NCI-H345 (cell line): Measurements from ENCODE around the gene SARS2.

Experiments
- DNase-seq: peaks from one replicate; lab custom pipeline; 2025; lab: John Stamatoyannopoulos, UW

SARS2 gene

DNA sequence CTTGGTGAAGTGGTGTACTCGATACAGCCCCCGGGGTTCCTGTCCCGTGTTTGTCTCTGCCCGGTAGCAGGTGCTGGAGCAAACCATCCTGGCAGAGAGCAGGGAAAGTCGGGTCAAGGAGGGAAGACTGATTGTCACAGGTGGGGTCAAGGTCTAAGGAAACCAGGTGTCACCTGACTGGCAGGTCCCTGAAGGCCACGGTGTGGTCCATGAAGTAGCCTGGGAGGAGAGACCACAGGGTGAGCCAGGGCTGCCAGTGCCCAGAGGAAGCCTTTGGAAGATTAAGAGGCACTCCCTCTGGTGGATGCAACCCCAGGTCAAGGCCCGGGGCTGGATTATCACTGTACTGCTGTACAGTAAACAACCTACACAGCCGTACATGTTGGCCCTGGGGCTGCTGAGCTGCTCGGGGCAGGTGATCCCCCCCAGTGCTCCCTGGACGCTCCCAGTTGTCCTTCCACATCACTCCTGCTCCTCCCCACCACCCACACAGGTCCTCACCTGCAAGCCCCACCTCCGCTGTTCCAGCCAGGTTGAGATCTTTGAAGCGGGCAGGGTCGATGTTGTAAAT lies 12.6 kb downstream of the SARS2 start:
- DNase-seq = no peak

DNA sequence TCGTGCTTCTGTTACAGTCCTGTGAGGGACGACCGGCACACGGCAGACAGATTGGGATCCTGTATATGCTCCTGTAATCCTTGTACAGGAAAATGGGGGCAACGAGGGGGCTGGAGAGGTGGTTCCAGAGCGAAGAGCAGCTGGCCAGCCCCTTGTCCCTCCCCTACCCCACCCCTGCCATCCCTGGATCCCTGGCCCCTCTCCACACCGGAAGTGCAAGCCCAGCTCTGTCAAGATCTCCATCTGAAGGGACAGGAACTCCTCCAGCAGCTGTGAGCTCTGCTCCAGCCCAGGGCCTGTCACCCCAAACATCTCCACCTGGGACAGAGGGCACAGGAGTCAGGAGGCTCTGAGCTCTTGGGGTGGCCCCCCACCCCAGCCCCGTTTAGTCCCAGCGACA lies 13.0 kb downstream of the SARS2 start:
- DNase-seq = no peak

DNA sequence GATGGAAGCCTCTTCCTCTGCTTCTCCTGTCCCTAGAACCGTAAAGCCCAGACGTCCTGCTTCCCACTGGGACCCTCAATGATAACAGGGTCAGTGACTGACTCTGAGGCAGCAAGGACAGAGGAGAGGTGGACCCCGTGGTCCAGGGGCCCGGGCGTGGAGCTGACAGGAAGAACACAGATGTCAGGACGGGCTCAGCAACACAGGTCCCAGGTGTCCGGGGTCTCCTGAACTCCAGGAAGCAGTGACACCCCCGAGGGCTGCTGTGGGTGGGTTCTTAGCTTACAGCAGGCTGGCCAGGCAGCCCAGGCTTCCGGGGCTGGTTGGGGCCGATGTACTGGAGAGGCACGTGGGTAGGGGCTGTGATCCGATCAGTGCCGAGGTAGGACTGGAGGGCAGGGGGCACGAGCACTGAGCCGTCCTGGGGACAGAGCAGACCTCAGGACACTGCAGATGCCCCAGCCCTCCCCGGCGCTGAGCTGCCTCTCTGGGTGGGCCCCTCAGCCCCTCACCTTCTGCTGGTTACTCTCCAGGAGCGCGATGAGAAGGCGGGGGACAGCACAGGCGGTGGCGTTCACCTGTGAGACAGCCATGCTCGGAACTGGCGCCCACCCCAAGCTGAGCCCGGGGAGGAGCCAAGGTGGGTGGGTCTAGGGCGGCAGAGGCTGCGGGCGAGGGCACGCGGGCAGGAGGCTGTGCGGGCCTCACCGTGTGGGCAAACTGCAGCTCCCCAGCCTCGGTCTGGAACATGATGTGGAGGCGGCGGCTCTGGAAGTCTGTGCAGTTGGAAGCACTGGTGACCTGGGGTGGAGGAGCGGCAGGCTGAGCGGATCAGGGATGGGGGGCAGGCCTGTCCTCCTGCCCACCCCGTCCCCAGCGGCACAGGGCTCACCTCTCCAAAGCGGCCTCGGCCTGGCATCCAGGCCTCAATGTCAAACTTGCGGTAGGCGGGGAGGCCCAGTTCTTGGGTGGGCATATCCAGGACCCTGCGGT lies 14.9 kb downstream of the SARS2 start:
- no peak for DNase-seq

DNA sequence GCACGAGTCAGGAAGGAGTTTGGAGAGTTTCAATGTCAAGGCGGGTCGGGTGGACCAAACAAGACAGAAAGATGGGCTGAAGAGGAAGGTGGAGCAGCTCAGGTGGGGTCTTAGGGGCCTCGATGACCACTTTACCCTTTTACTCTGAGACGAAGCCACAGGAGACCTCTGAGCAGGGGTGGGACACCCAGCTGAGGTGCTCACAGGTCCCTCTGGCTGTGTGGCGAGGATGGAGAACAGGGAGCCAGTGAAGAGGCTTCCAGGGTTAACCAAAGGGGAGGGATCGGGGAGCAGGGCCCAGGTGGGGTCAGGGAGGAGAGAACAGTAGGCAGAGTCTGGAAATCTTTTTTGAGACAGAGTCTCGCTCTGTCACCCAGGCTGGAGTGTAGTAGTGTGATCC lies 16.6 kb downstream of the SARS2 start:
- no peak for DNase-seq

DNA sequence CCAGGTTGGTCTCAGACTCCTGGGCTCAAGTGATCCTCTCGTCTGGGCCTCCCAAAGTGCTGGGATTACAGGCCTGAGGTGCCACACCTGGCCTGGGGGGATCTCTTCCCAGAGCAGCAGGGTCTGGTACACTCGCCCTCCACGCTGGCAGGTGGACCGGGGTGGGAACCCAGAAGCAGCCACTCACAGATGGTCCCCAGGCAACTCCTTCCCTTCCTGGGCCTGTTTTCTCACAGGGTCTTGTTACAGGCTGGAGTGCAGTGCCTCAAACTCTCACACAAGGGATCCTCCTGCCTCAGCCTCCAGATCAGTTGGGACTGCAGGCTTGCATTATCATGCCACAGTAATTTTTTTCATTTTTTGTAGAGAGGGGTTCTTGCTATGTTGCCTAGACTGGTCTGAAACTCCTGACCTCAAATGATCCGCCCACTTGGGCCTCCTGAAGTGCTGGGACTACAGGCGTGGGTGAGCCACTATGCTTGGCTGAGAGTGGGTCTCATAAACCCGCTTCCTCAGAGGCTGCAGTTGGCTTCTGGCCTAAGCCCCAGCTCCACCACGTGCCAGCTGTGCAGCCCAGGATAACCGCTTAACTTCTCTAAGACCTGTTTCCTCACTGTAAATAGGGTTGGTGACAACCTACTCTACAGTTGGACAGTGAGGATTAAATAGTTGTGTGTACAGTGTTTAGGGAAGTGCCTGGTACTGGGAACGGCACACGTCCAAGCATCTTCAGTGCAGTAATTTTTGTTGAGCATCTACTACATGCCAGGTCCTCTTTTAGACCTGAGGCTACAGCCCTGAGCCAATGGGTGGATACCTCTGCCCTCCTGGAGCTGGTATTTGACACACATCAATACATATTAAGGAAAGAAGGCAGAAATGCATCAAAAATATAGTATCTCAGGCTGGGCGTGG lies 17.7 kb downstream of the SARS2 start:
- no peak for DNase-seq

DNA sequence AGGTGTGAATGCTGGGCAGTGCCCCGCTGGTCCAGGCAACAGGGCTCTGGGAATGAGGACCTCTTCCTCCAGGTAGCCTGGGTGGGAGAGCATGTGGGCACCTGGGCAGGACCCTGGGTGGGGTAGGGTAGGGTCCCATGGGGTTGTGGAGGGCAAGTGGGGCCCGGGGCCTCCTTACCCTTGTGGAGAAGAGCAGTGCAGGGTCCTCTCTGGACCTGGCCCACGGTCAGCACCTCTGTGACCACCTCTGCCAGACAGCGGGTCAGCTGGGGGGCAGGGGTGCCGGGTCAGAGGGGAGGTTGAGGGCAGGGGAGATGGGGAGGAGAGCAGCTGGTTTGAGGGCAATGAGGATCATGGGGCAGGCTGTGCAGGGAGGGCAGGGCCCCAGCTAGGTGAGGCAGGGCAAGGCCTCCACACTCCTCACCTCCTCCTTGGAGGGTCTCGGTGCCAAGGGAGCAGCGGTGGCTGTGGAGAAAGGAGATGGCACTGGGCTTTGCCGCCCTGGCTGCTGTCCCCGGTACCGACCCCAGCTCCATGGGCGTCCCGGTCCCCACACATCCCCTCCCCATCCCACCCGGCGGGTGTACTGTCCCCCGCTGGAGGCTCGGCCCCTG lies 19.1 kb downstream of the SARS2 start:
- no peak for DNase-seq

DNA sequence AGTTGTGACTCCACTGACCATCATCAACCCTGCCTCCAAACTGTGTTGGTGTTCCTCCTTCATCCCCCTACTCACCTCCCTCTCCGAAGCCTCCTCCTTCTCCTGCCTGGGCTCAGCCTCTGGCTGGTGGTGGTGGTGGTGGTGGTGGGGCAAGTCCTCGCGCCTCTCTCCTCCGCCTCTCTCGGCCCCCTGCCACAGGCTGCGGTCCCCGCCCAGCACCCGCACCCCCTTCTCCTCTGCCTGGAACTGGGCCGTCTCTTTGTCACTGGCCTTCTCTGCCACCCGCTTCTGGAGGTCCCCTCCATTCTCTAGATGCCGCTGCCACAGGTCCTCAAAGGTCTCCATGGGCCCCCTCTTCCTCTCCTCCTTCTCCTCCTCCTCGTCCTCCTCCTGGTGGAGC lies 20.1 kb downstream of the SARS2 start:
- no peak for DNase-seq

DNA sequence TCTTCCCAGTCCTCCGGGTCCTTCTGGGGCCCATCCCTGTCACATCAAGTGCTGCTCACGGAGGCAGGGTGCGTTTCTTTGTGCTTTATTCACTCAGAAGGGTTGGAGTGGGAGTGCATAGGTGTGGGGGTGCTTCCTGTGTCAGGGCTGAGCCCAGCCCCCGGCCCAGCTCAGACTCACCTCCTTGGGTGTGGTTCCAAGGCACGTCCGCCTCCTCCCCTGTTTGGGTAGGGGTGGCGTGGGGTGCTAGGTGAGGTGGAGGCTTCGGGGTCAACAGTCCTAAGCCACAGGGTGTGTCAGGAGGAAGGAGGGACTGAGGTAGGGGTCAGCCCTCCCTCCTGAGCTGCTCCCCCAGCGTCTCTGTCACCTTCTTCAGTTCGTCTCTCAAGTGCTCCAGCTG lies 21.7 kb downstream of the SARS2 start:
- DNase-seq = no peak

DNA sequence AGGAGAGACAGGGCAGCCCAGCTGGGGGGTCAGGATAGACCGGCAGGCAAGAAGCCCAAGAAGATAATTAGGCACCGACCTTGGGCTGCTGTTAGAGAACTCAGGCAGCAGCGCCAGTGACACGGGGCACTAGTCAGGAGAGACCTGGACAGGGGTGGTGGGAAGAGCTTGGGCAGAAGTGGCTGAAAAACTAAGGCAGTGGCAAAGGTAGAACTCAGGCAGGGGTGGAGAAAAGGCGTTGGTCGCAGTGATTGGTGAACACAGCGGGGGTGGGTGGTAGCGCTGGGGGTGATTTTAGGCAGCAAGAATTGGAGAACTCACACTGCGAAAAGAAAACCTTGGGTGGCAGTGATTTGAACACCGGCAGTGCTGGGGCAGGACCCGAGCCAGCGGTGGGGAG lies 22.9 kb downstream of the SARS2 start:
- DNase-seq = no peak

DNA sequence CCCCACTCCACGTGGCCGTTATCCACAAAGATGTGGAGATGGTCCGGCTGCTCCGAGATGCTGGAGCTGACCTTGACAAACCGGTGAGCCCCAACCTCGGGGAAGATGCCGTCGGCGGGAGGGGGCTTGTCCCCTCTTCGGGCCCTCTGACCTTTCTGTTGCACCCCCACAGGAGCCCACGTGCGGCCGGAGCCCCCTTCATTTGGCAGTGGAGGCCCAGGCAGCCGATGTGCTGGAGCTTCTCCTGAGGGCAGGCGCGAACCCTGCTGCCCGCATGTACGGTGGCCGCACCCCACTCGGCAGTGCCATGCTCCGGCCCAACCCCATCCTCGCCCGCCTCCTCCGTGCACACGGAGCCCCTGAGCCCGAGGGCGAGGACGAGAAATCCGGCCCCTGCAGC lies 23.3 kb downstream of the SARS2 start:
- no peak for DNase-seq

DNA sequence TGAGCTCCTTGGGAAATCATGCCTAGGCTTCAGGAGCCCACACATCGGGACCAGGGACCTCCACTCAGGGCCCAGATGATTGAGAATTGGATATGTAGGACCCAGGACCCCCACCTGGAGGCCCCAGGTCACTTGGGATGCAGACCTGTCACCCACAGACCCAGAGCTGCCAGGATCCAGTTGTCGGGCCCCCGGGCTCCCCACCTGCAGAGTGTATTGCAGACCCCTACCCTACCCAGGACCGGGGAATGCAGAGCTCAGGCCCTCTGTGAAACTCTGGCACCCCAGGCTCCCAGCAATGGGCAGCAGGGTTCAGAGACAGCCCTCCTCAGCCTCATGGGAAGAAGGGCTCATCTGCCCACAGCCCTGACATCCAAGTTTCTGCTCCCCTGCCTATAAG lies 24.9 kb downstream of the SARS2 start:
- no peak for DNase-seq

DNA sequence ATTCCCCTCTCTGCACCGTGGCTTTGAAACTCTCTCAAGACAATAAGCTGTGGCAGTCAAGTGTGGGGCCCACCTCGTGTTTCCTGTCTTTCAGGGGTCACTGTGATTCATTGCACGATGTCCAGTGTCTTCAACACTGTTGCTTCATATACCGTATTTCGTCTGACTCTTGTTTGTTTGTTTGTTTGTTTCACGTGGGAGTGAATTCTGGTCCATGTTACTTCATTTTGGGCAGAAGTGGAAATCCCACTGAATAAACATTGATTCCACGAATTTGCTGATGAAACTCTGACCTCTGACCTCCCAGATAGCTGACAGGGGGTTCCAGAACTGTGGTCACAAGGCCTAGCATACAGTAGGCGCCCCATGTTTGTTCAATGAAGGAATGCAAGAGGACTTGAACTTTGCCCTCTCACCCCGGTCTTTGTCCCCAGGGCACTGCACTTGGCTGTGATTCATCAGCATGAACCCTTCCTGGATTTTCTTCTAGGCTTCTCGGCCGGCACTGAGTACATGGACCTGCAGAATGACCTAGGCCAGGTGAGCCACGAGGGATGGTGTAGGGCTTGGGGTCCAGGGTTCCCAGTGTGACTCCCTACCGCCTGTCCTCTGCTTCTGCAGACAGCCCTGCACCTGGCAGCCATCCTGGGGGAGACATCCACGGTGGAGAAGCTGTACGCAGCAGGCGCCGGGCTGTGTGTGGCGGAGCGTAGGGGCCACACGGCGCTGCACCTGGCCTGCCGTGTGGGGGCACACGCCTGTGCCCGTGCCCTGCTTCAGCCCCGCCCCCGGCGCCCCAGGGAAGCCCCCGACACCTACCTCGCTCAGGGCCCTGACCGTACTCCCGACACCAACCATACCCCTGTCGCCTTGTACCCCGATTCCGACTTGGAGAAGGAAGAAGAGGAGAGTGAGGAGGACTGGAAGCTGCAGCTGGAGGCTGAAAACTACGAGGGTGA lies 25.7 kb downstream of the SARS2 start:
- no peak for DNase-seq

DNA sequence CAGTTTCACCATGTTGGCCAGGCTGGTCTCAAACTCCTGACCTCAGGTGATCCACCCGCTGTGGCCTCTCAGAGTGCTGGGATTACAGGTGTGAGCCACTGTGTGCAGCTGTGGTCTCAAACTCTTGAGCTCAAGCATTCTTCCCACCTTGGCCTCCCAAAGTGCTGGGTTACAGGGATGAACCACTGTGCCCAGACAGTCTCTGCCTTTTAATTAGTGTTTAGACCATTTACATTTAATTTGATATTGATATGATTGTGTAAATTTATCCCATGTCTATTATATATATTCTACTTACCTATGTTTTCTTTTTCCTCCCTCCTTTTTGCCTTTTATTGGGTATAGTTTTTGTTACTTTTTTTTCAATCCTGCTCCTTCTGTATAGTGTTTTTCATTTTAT lies 28.9 kb downstream of the SARS2 start:
- no peak for DNase-seq

DNA sequence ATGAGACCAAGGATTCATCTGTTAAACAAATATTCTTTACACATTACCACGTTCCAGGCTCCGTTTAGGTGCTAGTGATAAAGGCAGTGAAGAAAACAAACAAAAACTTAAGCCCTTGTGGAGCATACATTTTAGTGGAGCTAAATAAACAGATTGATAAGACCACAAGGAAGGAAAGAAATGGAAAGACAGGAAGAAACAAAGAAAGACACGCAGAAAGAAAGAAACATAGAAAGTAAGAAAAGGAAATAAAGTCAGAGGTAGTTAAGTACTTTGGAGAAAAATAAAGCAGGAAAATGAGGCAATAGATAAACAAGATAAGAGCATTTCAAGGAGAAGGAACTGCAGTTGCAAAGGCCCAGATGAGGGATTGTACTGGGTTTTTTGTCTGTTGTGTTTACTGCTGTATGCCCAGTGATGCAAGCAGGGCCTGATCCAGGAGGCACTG lies 29.8 kb downstream of the SARS2 start:
- no peak for DNase-seq

DNA sequence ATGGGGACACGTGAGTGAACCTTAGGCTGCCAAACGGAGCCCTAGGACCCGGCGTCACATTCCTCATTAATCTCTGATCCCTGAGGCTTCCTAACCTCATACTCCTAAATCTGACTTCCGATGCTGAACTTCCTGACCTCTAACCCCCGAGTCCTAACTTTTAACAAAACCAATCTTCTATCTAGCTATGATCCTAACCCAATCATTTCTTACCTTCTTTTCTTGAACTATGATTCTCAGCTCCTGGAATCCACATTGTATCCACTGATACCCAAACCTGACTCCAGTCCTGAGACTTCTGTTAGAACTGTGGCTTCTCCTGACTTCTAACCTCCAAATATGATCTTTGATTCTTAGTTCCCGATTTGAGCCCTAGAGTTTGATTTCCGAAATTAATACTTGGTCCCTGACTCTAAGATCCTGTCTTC lies 30.3 kb downstream of the SARS2 start:
- DNase-seq = no peak

DNA sequence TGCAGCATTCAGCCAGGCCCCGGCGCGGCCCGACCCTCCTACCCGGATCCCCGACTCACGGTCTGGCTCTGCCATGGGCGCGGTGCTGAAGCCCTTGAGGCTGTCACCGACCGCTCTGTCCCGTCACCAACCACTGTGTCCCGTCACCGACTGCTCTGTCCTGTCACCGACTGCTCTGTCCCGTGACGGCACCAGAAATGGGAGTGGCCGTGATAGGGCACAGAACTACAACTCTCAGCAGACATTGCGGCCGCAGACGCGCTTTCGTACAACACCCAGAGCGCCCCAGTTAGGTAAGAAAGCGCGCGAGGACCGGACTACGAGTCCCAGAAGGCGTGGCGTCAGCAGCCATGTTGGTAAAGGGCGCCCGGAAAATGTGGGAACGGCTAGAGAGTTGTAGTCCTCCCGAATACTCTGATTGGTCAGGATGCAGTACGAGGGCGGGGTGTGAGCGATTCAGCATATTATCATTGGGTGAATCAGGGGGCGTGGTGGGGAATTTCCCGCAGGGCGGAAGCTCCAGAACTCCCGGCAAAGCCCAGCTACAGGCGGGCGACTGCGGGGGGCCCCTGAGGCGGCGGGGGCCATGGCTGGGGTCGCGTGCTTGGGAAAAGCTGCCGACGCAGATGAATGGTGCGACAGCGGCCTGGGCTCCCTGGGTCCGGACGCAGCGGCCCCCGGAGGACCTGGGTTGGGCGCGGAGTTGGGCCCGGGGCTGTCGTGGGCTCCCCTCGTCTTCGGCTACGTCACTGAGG lies 30.9 kb downstream of the SARS2 start, which contains the start of the genes NFKBIB and SIRT2:
Gene NFKBIB, plus strand, starts transcription at position 523 of the 755 bp plus-strand sequence. Its CDS starts 64 bp downstream, at position 587.
Gene SIRT2, minus strand, starts transcription at position 172 of the 755 bp plus-strand sequence. Its CDS starts 97 bp downstream, at position 75.
- peak; percentile 100 for DNase-seq

DNA sequence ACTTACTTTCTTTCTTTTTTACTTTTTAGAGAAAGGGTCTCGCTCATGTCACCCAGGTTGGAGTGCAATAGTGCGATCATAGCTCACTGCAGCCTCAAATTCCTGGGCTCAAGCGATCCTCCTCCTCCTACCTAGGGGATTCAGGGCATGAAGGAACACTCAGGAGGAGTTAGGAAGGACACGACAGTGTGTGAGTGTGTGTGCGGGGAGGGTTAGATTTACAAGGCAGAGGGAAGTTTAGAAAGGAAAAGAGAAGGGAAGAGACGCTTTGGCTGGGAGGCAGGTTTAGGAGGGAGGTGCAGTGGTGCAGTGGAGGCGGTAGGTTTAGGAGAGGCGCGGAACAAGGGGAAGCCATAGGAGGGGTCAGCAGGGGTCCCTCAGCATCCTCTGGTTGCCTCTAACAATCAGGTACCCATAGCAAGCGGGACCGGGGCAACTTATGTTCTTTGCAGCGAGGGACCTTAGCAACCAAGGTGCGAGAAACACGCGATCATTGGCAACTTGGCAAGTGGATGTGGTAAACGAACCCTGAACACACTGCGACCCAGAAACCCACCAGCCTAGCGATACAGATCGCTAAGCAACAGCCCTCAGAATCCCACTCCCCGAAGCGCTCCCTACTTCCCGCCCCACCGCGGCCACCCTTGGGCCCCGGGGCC lies 31.6 kb downstream of the SARS2 start:
- DNase-seq = no peak

DNA sequence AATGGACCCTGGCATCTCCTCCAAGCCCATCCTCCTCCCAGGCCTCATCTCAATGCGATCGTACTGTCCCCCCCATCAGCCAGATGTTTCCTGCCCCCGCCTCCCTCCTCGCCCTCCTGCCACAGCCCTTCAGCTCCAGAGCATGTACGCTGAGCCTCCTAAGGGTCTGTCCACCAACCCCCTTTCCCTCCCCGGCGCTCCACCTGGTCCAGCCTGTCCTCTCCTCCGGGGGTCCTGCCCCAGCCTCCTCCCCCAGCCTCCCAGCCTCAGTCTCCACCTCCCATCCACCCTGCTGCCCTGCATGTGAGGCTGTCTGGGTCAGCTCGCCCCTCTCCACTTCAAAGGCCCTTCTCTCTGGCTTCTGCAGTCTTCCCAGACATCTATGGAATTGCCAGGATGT lies 35.6 kb downstream of the SARS2 start:
- no peak for DNase-seq

DNA sequence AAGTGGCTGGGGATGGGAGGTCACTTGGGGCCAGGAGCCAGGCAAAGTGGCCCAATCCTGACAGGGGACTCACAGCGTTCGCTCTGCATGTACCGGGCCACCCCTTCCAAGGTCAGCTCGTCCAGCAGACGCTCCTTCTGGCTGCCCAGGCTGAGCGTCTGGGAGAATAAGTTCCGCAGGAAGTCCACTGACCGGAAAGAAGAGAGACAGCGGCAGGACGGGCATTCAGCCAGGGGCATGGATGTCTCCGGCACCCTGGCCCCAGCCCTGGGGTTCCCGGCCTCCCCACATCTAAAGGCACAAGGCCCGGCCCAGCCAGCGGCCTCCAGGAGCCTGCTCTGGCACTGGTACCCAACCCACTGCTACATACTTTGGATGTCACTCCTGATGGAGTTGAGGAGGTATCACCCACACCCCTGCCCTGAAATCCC lies 37.2 kb downstream of the SARS2 start:
- DNase-seq = no peak
